Measurements from ENCODE around the gene RPIA. TPM values are rescaled to one million over a fixed set of nuclear protein-coding genes. Genes with fewer than 3 reads are reported as not detected.

The RPIA gene
- total RNA-seq, 1 experiment from 2014 or later, result 21.3 TPM

- TF ChIP-seq CTCF (conservative IDR thresholded peaks at IDR 0.05) (no peak), EZH2 (IDR thresholded peaks at IDR 0.05; ENCODE audit: low read depth) (no peak)
- no TSS peak for BruUV-seq (replicated peaks)
- Histone ChIP-seq H3F3A (ENCODE audit: insufficient read depth, low read depth) (no peaks in the 10 kb centered on the region), H3K4me1 (replicated peaks; ENCODE audit: insufficient read depth) (peaks cover 19% of the 10 kb centered on the region), H3K9me2 (ENCODE audit: insufficient read depth) (no peaks in the 10 kb centered on the region), H4K20me1 (ENCODE audit: insufficient read depth) (0 out of 2 replicates have a peak, but pooled peaks cover 8% of the 10 kb centered on the region), H3K27ac (peak overlapping the region; percentile 39), H2AFZ (peak overlapping the region; percentile 98), H3K9me3 (ENCODE audit: insufficient read depth, low read depth) (no peaks in the 10 kb centered on the region), H3K27me3 (ENCODE audit: insufficient read depth, low read depth) (no peaks in the 10 kb centered on the region), H3K4me2 (peak overlapping the region; percentile 81), H3K79me2 (ENCODE audit: low read depth) (peaks cover 63% of the 10 kb centered on the region), H3K4me3 (peak overlapping the region; percentile 84), H3K36me3 (ENCODE audit: low read depth) (no peaks in the 10 kb centered on the region)
- ChIA-PET POLR2A (ENCODE audit: unreplicated experiment) (no interaction called here), CTCF (interaction anchor here (0.7 kb wide), 1 partner anchor 48 kb away, joined by 3 read pairs; no protein-coding TSS in a partner anchor)
- intact Hi-C loops (cut with micrococcal nuclease; ENCODE audit: unreplicated experiment), result loop anchor here (5.0 kb wide), 1 partner anchor 45 kb away; no protein-coding TSS in a partner anchor
- DNase-seq, result no peak
Observed at GRCh38 chr2:88692187-88692586, 714 bp downstream of the RPIA start.

GRCh38 chr2:88693911-88694414 is 2.5 kb downstream of the RPIA start:
- no peak overlapping the region for H3K4me3 ChIP-seq
- no TSS peak for BruUV-seq (replicated peaks)
- no peaks in the 10 kb centered on the region for H3K36me3 ChIP-seq (ENCODE audit: low read depth)
- H2AFZ ChIP-seq, result no peak overlapping the region
- TF ChIP-seq EZH2 (IDR thresholded peaks at IDR 0.05; ENCODE audit: low read depth), result no peak
- no peak for TF ChIP-seq CTCF (conservative IDR thresholded peaks at IDR 0.05)
- H3K79me2 ChIP-seq (ENCODE audit: low read depth), result peaks cover 73% of the 10 kb centered on the region
- intact Hi-C loops (cut with micrococcal nuclease; ENCODE audit: unreplicated experiment), result loop anchor here (5.0 kb wide), 1 partner anchor 43 kb away; no protein-coding TSS in a partner anchor
- H4K20me1 ChIP-seq (ENCODE audit: insufficient read depth), result 0 out of 2 replicates have a peak, but pooled peaks cover 8% of the 10 kb centered on the region
- H3K9me3 ChIP-seq (ENCODE audit: insufficient read depth, low read depth), result no peaks in the 10 kb centered on the region
- CTCF ChIA-PET, result no interaction called here
- H3K27ac ChIP-seq, result no peak overlapping the region
- no peak overlapping the region for H3K4me2 ChIP-seq
- DNase-seq, result no peak
- POLR2A ChIA-PET (ENCODE audit: unreplicated experiment), result no interaction called here
- H3K4me1 ChIP-seq (replicated peaks; ENCODE audit: insufficient read depth), result peaks cover 29% of the 10 kb centered on the region
- no peaks in the 10 kb centered on the region for H3K9me2 ChIP-seq (ENCODE audit: insufficient read depth)
- H3F3A ChIP-seq (ENCODE audit: insufficient read depth, low read depth), result no peaks in the 10 kb centered on the region
- H3K27me3 ChIP-seq (ENCODE audit: insufficient read depth, low read depth), result no peaks in the 10 kb centered on the region

GRCh38 chr2:88696611-88697010 is 5.1 kb downstream of the RPIA start:
- DNase-seq, result no peak
- intact Hi-C loops (cut with micrococcal nuclease; ENCODE audit: unreplicated experiment), result no loop called here

More at GRCh38 chr2:88696611-88697010, 5.1 kb downstream of the RPIA start:
- H3K4me2 ChIP-seq, result no peak overlapping the region
- H3K4me1 ChIP-seq (replicated peaks; ENCODE audit: insufficient read depth), result peaks cover 22% of the 10 kb centered on the region
- POLR2A ChIA-PET (ENCODE audit: unreplicated experiment), result no interaction called here
- no peaks in the 10 kb centered on the region for H3F3A ChIP-seq (ENCODE audit: insufficient read depth, low read depth)
- no peaks in the 10 kb centered on the region for H3K9me2 ChIP-seq (ENCODE audit: insufficient read depth)
- CTCF ChIA-PET, result no interaction called here
- no peak overlapping the region for H3K27ac ChIP-seq
- no TSS peak for BruUV-seq (replicated peaks)
- no peaks in the 10 kb centered on the region for H3K27me3 ChIP-seq (ENCODE audit: insufficient read depth, low read depth)
- TF ChIP-seq CTCF (conservative IDR thresholded peaks at IDR 0.05), result no peak
- no peak for TF ChIP-seq EZH2 (IDR thresholded peaks at IDR 0.05; ENCODE audit: low read depth)
- H3K36me3 ChIP-seq (ENCODE audit: low read depth), result no peaks in the 10 kb centered on the region
- 0 out of 2 replicates have a peak, but pooled peaks cover 8% of the 10 kb centered on the region for H4K20me1 ChIP-seq (ENCODE audit: insufficient read depth)
- no peaks in the 10 kb centered on the region for H3K9me3 ChIP-seq (ENCODE audit: insufficient read depth, low read depth)
- no peak overlapping the region for H3K4me3 ChIP-seq
- peaks cover 62% of the 10 kb centered on the region for H3K79me2 ChIP-seq (ENCODE audit: low read depth)
- H2AFZ ChIP-seq, result no peak overlapping the region
